Endometrial microvascular endothelial cells (primary cell): ENCODE data around the gene EDN2. TPM values are rescaled to one million over a fixed set of nuclear protein-coding genes. Genes with fewer than 3 reads are reported as not detected.

Source experiments
- in situ Hi-C: cut with HindIII; loops from 2 replicates; pipeline ENCODE4 v1.10.0; 2017; ENCODE audit warnings: low sequenced_read_pairs, low pct_unique_long_range_greater_than_20kb; ENCODE audit errors: inconsistent ontology term
- total RNA-seq: library from RNA; depleted of rRNA; stranded (reverse); fragments of >200 nt; gene quantifications from one replicate; pipeline ENCODE4 v1.2.3, GENCODE V29; 2015; ENCODE audit errors: inconsistent ontology term

The EDN2 gene
- total RNA-seq, 1 donor from 2014 or later: not detected

DNA sequence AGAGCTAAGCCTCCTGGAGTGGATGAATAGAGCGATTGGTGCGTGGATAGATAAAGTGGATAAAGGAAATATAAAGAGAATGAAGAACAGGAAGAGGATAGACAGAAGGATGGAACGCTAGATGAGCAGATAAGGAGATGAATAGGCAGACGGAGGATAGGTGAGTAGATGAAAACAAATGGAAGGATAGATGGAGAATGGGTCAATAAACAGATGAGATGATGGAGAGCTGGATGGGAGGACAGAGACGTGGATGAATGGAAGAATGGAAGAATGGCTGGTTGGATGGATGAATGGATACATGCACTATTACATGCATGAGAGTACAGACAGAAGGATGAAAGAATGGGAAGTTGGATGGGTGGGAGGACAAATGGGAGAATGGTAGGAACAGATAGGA is 35.2 kb upstream of the EDN2 start:
- in situ Hi-C loops: no loop called here

DNA sequence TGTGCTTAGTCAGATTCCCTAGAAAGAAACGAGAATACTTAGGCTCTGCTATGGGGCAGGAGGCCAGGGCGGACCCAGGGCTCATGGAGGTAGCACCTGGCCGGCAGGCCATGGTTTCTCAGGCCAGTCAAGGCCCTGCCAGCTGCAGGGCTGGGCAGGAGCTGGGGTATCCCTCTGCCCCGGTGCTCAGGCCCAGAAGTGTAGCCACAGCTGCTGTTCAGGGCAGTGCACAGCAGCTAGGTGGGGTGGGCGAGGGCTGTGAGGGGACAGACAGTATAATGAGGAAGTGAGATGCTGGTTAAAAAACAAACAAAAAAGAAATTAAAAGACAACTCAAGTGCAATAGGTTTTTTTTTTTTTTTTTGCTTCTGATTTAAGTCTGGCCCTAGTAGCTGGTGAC is 34.0 kb upstream of the EDN2 start:
- in situ Hi-C loops: no loop called here

DNA sequence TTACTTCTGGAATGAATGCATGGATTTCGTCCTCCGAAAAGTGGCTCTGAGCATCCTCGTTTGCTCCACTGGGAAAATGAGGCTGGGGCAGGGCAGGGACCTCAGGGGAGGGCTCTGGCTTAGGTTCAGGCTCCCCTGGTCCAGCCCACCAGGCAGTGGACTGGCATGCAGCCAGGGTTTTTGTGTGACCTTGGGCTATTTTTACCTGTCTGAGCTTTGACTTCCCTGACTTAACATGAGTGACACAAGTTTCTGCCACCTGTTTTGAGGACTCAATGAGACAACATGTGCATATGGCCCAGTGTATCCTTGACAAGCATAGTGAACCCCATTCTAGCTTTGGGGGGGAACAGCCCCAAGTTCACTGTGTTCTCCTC is 32.6 kb upstream of the EDN2 start:
- in situ Hi-C loops: no loop called here

DNA sequence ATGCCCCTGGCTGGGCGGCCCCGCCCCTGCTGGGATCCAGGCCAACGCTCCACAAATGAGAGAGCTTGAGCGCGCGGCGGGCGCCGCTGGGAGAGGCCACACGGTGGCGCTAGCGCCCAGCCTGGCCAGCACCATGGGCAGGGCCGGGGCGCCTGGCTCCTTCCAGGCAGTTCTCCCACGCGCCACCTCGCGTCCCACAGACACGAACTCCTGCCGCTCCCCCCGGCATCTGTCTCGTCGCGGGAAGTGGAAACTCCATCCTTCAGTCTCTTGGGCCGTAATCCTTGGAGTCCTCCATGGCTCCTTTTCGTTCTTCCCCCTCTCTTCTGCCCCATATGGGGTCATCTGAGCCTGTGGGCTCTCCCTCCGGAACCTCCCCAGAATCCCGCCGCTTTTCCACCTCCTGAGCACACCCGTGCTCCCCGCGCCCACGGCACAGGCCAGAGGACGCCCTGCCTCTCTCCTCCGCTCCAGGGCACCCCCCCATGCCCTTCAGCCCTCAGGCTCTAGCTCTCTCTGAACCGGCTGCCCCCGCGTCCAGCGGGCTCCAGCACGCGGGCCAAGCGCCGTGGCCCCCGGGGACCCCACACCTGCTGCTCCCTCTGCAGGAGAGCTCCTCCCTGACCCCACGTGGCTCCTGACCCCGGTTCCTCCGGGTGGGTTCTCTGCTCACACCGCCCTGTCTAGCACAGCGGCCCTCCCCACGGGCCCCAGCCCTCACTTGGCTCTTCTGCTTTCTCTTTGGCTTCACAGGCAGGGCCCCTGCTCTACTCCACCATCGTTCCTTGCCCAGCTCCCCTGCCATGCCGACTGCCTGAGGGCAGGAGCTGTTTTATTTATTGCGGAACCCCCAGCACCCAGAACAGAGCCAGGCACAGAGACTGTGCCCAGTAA is 31.9 kb upstream of the EDN2 start:
- in situ Hi-C loops: no loop called here

DNA sequence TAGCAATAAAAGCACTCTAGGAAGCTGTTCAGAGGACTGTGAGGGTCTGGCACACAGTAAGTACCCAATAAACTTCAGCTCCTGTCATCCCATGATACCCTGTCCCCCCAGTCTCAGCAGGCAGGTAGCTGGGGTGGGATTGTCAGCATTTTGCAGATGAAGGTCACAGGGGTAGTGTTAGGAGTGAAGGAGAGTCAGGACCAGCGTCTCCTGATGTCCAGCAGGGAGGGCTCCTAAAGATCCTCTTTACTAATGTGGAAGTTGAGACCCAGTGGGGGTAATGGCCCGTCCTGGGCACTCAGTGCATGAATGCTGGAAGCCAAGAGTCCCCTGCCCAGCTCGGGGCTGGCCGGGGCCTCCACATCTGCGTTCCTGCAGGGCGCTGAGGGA is 31.3 kb upstream of the EDN2 start:
- in situ Hi-C loops: no loop called here

DNA sequence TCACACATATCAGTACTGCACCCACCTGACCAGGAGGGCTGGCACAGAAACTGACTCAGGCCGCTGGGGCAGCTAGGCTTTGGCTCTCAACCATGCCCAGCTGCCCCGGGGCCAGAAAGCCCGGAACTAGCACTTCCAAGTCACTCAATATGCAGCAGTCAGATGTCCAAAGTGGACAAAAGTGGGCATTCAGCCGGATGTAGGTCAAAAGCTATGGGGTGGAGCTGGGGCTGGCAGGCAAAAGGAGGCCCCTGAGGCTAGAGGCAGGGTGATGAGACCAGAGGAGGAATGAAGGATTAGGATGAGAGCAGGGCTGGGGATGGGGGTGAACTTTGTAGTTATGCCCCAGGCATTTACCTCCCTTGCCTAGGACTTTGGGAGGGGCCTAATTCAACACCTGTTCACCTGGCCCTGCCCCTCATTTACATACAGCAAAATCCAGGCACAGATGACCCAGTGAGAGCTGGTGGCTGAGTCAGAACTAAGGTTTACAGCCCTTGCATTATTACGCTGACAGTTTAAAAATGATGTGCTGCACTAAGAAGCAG is 30.7 kb upstream of the EDN2 start:
- in situ Hi-C loops: no loop called here

DNA sequence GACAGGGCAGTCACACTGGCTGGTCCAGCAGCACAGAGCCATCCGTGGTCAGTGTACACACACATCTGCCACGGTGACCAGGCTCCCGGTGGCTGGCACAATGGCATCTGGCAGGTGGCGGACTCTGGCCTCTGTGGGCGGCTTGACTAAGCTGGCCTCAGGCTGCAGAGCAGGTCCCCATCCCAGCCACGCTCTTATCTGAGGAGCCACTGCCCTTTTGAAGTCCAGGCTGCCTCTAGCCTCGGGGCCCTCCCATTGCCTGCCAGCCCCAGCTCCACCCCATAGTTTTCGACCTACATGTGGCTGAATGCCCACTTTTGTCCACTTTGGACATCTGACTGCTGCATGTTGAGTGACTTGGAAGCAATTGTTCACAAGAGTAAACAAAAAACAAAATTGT is 29.9 kb upstream of the EDN2 start:
- in situ Hi-C loops: no loop called here

DNA sequence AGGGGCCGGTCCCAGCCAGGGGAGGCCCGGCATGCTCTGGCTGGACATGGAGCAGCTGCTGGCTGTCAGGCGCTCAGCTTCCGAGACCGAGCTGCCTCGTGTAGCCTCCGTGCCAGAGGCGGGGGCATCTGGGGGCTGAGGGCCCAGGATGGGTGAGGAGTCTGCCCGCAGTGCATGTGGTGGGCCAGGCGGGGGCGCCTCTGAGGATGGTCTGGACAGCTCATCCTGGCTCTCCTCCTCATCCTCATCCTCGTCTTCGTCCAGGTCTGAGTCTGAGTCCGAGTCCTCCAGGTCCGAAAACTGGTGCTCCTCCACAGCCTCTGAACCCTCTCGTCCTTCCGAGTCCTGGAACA is 28.9 kb upstream of the EDN2 start:
- in situ Hi-C loops: no loop called here

DNA sequence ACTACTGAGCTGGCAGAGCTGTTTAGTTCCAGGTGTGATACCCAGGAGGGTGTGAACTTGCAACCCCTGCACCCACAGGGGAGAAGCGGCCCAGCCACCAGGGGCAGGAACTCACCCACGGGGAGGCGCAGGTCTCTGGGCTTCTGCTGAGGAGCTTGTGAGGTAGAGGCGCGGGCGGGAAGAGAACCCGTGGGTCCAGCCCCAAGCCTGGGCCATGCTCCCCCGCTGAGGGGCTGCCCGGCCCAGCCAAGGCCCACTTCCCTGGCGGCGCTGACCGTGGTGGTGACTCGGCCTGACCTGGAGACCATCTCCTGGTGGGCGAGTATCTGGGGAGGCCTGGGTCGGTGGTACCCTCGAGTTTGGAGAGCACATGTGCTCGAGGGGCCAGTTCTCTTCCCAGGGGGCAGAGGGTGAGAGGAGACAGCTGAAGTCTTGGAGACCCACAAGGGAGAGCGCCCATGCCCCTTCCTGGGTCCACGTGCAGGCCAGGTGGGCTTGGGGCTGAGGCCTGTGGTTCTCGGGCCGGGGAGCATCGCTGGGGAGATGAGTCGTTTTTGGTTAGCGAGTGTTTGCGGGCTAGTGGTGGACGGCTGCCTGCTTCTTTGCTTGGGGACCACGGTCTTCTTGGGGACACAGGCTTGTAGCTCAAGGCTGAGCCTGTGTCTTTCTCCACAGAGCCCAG is 28.4 kb upstream of the EDN2 start:
- in situ Hi-C loops: no loop called here

DNA sequence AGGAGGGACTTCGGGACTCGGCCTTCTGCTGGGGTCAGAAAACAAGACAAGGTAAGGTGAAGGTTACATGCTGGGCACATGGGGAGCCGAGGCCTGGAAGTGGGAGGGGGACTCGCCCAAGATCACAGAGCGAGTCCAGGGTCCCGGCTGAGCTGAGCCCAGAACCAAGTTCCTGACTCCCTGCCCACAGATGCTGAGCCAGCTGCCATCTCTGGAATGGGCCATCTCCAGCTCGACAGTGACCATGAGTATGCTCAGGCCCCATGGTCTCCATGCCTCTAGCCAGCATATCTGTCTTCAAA is 26.7 kb upstream of the EDN2 start:
- in situ Hi-C loops: no loop called here

DNA sequence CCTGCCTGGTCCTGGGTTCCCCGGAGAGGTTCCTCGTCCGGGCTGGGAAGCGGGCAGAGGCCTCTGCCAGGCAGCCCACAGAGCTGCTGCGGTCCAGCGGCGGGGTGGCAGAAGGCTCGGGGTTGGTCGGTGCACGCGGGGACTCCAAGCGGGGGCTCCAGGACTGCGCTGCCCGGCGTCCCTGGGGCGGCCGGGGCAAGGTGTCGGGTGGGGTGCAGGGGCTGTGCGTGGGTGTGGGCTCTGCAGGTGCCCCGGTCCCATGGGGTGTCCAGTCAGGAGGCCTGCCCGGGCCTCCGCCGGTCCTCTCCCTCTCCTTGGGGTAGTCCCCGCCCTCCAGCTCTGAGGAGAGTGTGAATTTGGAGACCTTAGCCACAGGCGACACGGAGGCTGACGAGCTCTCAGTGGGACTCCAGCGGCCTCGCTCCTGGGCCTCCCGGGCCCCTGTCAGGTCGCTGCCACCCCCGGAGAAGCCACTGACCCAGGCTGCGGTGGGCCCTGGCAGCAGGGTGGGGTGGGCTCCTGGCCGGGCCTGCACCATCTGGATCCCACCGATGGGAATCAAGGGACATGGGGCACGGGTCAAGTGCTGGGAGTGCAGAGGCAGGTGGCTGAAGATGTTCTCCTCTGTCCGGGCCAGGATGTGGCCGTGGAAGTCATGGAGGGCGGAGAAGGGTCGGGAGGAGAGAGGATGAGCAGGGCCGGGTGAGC is 26.2 kb upstream of the EDN2 start:
- in situ Hi-C loops: no loop called here

DNA sequence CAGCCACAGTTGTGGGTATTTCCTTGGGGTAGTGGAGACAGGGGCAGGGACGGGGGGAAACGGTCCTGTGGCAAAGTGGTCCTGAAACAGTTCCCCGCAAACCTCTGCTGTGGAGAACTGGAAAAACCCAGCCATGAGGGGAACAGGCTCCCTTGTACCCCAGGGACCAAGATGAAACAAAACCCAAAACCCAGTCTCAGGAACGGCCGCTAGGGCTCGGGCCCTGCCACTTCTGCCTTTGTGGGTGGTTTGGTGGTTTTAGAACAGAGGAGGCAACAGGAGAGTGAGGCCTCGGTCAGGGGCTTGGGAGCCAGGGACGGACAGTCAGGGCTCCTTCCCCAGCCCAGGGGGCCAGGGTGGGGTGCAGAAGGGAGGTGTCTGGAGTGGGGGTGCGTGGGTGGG is 24.8 kb upstream of the EDN2 start:
- in situ Hi-C loops: no loop called here

DNA sequence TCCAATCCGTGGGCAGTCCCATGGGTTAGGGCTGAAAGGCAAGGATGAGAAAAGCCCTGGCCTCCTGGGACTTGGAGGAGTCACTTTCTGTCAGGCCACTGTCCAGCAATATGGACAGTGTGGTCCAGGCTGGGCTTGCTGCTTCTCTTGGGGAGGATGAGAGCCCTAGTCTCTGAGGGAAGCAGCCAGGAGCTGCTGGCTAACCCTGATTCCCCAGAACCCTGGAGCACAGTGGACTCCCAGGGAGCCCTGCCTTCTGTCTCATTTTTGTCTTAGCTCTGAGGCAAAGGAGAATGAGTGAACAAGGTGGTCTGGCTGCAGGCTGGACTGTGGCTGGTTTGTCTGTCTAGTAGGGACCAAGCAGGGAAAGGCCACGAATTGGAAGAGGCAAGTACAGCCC is 23.8 kb upstream of the EDN2 start:
- in situ Hi-C loops: no loop called here

DNA sequence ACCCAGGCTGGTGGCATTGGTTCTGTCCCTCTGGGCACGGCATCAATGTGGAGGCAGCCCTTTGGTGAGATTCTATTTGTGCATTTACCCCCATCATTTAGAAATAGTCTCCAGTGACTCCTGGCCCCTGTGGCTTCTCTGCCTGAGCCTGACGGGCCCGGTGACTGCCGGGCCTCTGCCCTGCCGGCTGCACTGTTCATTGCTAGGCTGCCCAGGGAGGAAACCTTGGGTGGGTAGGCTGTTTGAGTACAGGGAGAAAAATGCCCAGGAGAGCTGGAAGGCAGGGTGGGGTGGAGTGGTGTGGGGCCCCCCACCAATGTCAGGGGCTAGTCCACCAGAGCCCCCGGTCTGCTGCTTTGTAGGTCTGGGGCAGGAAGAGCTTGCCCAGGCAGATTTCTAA is 23.4 kb upstream of the EDN2 start:
- in situ Hi-C loops: no loop called here

DNA sequence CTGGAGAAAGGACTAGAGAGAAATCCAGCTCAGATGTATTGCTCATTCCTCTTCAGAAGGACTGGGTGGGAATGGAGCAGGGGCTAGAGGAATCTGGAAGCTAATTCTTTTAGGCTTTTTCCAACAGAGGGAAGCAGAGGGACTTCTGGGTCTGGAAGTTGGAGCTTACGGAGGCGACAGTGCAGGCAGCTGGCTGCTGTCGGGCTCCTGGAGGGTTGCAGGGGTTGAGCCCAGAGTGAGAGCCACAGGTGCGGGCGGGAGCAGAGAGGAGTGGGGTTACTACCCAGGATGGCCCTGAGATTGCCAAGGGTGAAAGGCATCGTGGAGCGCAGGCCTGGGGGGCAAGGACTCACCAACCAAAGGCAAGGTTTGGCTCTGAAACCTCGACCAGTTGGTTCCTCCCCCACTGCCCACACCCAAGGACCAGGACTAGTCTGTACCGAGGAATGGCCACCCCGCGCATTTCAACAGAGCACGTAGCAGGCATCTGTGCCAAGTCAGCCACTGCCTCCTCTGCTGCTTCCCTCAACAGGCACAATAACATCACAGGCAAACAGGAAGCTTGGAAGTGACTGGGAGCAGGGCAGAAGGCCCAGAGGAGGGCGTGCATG is 22.7 kb upstream of the EDN2 start:
- in situ Hi-C loops: no loop called here

DNA sequence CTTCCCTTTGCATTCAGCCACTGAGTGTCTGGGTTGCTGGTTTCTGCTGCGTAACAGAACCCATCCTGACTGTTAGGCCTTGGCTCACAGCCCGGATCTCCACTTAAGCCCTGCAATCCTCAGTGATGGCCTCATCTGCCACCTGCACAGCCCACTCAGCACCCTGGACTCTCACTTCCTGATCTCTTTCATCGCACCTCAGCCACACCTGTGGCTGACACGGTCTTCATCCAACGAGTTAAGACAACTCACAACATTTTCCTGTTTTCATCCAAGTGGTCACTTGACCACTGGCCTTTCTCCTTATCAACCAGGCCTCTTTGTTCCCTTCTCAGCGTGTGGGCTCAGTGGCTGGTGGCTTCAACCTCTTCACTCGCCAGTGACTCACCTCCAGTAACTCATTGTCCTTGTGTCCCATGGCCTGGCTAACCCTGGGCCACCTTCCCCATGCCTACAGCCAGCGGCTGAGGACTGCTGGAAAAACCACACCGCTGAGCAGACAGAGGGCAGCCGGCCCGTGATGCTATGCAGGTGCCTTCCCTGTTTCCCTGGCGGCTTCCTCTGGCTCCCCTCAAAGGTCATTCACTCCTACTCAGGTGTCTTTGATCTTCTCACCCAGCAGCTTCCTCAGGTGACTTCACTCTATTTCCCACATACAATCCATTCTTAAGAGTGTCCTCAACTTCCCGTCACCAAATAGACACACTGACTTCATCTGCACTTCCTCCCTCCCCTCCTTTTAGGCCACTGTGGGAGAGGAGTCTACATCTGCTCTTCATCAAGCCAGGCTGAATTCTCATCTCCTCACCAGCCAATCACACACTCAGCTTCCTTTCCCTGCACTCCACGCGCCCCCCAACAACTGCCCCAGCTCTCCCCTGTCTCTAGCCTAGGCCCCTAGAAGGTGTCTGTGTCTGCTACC is 19.9 kb upstream of the EDN2 start:
- in situ Hi-C loops: no loop called here

DNA sequence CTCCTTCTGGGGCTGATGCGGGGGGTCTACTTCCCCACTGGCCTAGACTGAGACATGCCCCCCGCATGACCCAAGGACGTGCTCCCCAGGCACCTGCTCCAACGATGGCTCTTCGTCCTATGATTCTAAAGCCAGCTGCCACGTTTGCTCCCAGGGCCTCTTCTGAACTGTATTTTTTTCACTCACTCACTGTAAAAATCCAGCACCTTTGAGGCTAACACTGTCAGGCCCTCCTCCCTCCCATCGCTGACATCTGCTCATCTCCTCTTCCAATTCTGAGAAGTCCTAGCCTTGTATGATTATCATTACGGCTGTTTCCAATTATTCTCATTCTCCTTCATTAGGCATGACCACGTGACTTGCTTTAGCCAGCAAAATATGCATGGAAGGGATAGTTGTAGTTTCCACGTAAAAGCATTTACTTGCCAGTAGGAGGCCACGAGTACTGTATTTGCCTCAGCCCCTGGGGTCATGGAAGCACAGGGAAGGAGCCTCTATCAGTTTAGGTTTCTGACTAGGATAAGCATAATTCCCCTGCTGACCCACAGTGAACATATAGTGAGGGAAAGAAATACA is 19.1 kb upstream of the EDN2 start:
- in situ Hi-C loops: no loop called here

DNA sequence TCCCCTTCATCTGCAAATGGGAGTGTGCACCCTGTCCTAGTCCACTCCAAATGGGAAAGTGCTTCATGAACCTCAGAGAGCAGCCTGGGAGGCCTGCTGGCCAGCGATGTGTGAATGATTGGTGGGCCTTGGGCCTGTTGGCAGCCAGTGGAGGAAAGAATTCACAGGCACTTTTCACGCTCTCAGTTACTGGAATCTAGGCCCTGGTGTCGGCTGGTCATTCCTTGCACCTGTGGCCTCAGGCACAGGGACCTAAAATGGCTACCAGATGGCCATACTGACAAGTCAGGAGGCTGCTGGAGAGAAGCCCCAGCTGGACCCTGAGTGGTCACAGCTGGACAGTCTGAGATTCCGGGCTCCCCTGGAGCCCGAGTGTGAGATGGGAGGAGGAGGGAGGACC is 18.4 kb upstream of the EDN2 start:
- in situ Hi-C loops: no loop called here
